HEK293 (cell line): ENCODE results near the gene OLFM2.

Experiments used
- BCL11A ChIP-seq: fragments of 450-650 bp; formaldehyde crosslinking; IDR thresholded peaks from 2 replicates; pipeline ENCODE4 v1.5.1; 2016; ENCODE audit warnings: low read depth, missing biosample characterization, missing genetic modification characterization
- BCL11B ChIP-seq: fragments of 450-650 bp; formaldehyde crosslinking; IDR thresholded peaks from 2 replicates; pipeline ENCODE4 v1.5.1; 2016; ENCODE audit warnings: low read depth, missing biosample characterization, missing genetic modification characterization
- ELK4 ChIP-seq: IDR thresholded peaks from 2 replicates; pipeline ENCODE4 v1.6.1; 2011; ENCODE audit warnings: mild to moderate bottlenecking, low read depth, low read length, borderline replicate concordance
- GLI2 ChIP-seq: fragments of 450-650 bp; formaldehyde crosslinking; IDR thresholded peaks from 2 replicates; pipeline ENCODE4; 2017; ENCODE audit warnings: missing biosample characterization, missing genetic modification characterization, low read depth, borderline replicate concordance
- GLI4 ChIP-seq: fragments of 450-650 bp; formaldehyde crosslinking; IDR thresholded peaks from 2 replicates; pipeline ENCODE4 v1.5.1; 2016; ENCODE audit warnings: missing biosample characterization, missing genetic modification characterization
- GLIS2 ChIP-seq: fragments of 450-650 bp; formaldehyde crosslinking; IDR thresholded peaks from 2 replicates; pipeline ENCODE4 v1.5.1; 2016; ENCODE audit warnings: missing biosample characterization, missing genetic modification characterization
- HOXC10 ChIP-seq: sonication (generic); formaldehyde crosslinking; IDR thresholded peaks from 2 replicates; pipeline ENCODE4 v1.8.1; 2023; ENCODE audit warnings: mild to moderate bottlenecking, missing genetic modification reagents
- KLF8 ChIP-seq: fragments of 450-650 bp; formaldehyde crosslinking; IDR thresholded peaks from 2 replicates; pipeline ENCODE4 v1.5.1; 2016; ENCODE audit warnings: missing biosample characterization, missing genetic modification characterization
- PBX3 ChIP-seq: sonication (generic); formaldehyde crosslinking; IDR thresholded peaks from 2 replicates; pipeline ENCODE4 v1.8.1; 2022; ENCODE audit warnings: mild to moderate bottlenecking, moderate library complexity, missing genetic modification reagents
- REPIN1 ChIP-seq: fragments of 450-650 bp; formaldehyde crosslinking; IDR thresholded peaks from 2 replicates; pipeline ENCODE4 v1.5.1; 2017; ENCODE audit warnings: missing biosample characterization, missing genetic modification characterization, low read depth
- SCRT1 ChIP-seq: fragments of 450-650 bp; formaldehyde crosslinking; IDR thresholded peaks from 2 replicates; pipeline ENCODE4 v1.5.1; 2016; ENCODE audit warnings: missing biosample characterization, missing genetic modification characterization, borderline replicate concordance
- SP7 ChIP-seq: fragments of 450-650 bp; formaldehyde crosslinking; IDR thresholded peaks from 2 replicates; pipeline ENCODE4 v1.5.1; 2016; ENCODE audit warnings: missing biosample characterization, missing genetic modification characterization
- ZBTB10 ChIP-seq: fragments of 450-650 bp; formaldehyde crosslinking; IDR thresholded peaks from 2 replicates; pipeline ENCODE4 v1.5.1; 2016; ENCODE audit warnings: missing biosample characterization, missing genetic modification characterization
- ZBTB48 ChIP-seq: fragments of 450-650 bp; formaldehyde crosslinking; IDR thresholded peaks from 2 replicates; pipeline ENCODE4 v1.5.1; 2016; ENCODE audit warnings: missing biosample characterization, missing genetic modification characterization
- ZNF112 ChIP-seq: fragments of 450-650 bp; formaldehyde crosslinking; IDR thresholded peaks from 2 replicates; pipeline ENCODE4 v1.5.0; 2017; ENCODE audit warnings: missing biosample characterization, missing genetic modification characterization
- ZNF114 ChIP-seq: fragments of 450-650 bp; formaldehyde crosslinking; IDR thresholded peaks from 2 replicates; pipeline ENCODE4 v1.5.0; 2017; ENCODE audit warnings: missing biosample characterization, missing genetic modification characterization
- ZNF132 ChIP-seq: fragments of 450-650 bp; formaldehyde crosslinking; IDR thresholded peaks from 2 replicates; pipeline ENCODE4 v1.5.1; 2017; ENCODE audit warnings: missing biosample characterization, missing genetic modification characterization, borderline replicate concordance
- ZNF138 ChIP-seq: fragments of 450-650 bp; formaldehyde crosslinking; IDR thresholded peaks from 2 replicates; pipeline ENCODE4 v1.5.1; 2016; ENCODE audit warnings: missing biosample characterization, missing genetic modification characterization, borderline replicate concordance
- ZNF146 ChIP-seq: fragments of 450-650 bp; formaldehyde crosslinking; IDR thresholded peaks from 2 replicates; pipeline ENCODE4 v1.5.1; 2016; ENCODE audit warnings: missing biosample characterization, missing genetic modification characterization
- ZNF202 ChIP-seq: fragments of 450-650 bp; formaldehyde crosslinking; IDR thresholded peaks from 2 replicates; pipeline ENCODE4 v1.5.1; 2016; ENCODE audit warnings: missing biosample characterization, missing genetic modification characterization, borderline replicate concordance
- ZNF24 ChIP-seq: fragments of 450-650 bp; formaldehyde crosslinking; IDR thresholded peaks from 2 replicates; pipeline ENCODE4 v1.5.1; 2016; ENCODE audit warnings: missing biosample characterization, missing genetic modification characterization
- ZNF248 ChIP-seq: fragments of 450-650 bp; formaldehyde crosslinking; IDR thresholded peaks from 2 replicates; pipeline ENCODE4 v1.5.1; 2017; ENCODE audit warnings: missing biosample characterization, missing genetic modification characterization
- ZNF302 ChIP-seq: fragments of 450-650 bp; formaldehyde crosslinking; IDR thresholded peaks from 2 replicates; pipeline ENCODE4 v1.5.1; 2016; ENCODE audit warnings: missing biosample characterization, missing genetic modification characterization, low read depth
- ZNF341 ChIP-seq: fragments of 450-650 bp; formaldehyde crosslinking; IDR thresholded peaks from 2 replicates; pipeline ENCODE4; 2016; ENCODE audit warnings: low read depth, missing biosample characterization, missing genetic modification characterization
- ZNF350 ChIP-seq: fragments of 450-650 bp; formaldehyde crosslinking; IDR thresholded peaks from 2 replicates; pipeline ENCODE4 v1.5.0; 2017; ENCODE audit warnings: missing biosample characterization, mild to moderate bottlenecking, missing genetic modification characterization
- ZNF404 ChIP-seq: fragments of 450-650 bp; formaldehyde crosslinking; IDR thresholded peaks from 2 replicates; pipeline ENCODE4 v1.5.1; 2017; ENCODE audit warnings: missing biosample characterization, missing genetic modification characterization
- ZNF473 ChIP-seq: fragments of 450-650 bp; formaldehyde crosslinking; IDR thresholded peaks from 2 replicates; pipeline ENCODE4 v1.5.1; 2017; ENCODE audit warnings: missing biosample characterization, missing genetic modification characterization
- ZNF555 ChIP-seq: fragments of 450-650 bp; formaldehyde crosslinking; conservative IDR thresholded peaks from 2 replicates; pipeline ENCODE4 v1.5.1; 2017; ENCODE audit warnings: missing biosample characterization, mild to moderate bottlenecking, missing genetic modification characterization, inconsistent platforms
- ZNF623 ChIP-seq: fragments of 450-650 bp; formaldehyde crosslinking; IDR thresholded peaks from 2 replicates; pipeline ENCODE4 v1.5.1; 2016; ENCODE audit warnings: missing biosample characterization, missing genetic modification characterization
- ZNF664 ChIP-seq: fragments of 450-650 bp; formaldehyde crosslinking; IDR thresholded peaks from 2 replicates; pipeline ENCODE4 v1.5.1; 2016; ENCODE audit warnings: missing biosample characterization, missing genetic modification characterization
- ZNF792 ChIP-seq: fragments of 450-650 bp; formaldehyde crosslinking; IDR thresholded peaks from 2 replicates; pipeline ENCODE4 v1.5.1; 2016; ENCODE audit warnings: missing biosample characterization, missing genetic modification characterization
- ZSCAN30 ChIP-seq: fragments of 450-650 bp; IDR thresholded peaks from 2 replicates; pipeline ENCODE4 v1.5.1; 2018; ENCODE audit warnings: missing biosample characterization, mild to moderate bottlenecking, missing genetic modification characterization, moderate library complexity
- TF ChIP-seq, protein P1 (sequence below): fragments of 450-650 bp; IDR thresholded peaks from 2 replicates; pipeline ENCODE4 v1.5.1; 2018; ENCODE audit warnings: missing biosample characterization, mild to moderate bottlenecking, missing genetic modification characterization
- TF ChIP-seq, protein P2 (sequence below): fragments of 450-650 bp; formaldehyde crosslinking; optimal IDR thresholded peaks from 2 replicates; pipeline ENCODE3; 2016; ENCODE audit warnings: missing biosample characterization, mild to moderate bottlenecking, missing genetic modification characterization

Gene OLFM2

DNA sequence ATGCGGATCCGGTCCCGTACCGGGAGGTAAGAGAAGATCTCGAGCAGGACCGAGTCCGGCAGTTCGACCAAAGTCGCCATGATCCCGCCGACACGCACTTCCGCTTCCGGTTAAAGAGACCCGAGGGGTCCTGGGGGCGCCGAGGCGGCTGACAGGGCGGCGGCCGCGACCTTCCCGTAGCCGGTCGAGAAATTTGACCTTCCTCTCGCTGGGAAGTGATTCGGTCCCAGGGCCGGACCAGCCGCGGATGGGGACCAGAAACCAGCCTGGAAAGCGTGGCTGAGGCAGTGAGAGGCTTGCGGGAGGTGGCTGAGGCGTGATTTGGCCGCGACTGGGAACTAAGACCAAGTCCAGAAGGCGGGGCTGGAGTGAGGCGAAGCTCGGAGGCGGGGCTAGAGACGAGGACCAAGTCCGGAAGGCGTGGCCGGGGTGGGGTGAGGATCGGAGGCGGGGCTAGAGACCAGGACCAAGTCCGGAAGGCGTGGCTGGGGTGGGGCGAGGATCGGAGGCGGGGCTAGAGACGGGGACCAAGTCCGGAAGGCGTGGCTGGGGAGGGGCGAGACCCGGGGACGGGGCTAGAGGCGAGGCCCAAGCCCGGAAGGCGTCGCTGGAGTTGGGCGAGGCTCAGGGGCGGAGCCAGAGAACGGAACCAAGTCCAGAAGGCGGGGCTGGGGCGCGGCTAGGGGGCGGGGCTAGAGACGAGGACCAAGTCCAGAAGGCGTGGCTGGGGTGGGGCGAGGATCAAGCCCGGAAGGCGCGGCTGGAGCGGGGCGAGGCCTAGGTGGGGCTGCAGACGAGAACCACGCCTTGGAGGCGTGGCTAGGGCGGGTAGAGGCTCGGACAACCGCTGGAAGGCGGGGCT, 117.3 kb downstream of the OLFM2 start, which contains the start of gene FBXL12 (continued):
- TF ChIP-seq REPIN1 (tag by site-specific recombination) (no peak), HOXC10 (CRISPR knock-in tag) (no peak), ZNF623 (tag by site-specific recombination) (no peak), ZNF792 (tag by site-specific recombination) (no peak), ZNF112 (tag by site-specific recombination) (no peak), ZNF664 (tag by site-specific recombination) (no peak), GLIS2 (tag by site-specific recombination) (peak; percentile 84), ZNF24 (tag by site-specific recombination) (no peak), ZNF341 (tag by site-specific recombination) (0 out of 2 replicates have a peak, but pooled peaks have one; percentile 19), ZNF202 (no peak), SCRT1 (tag by site-specific recombination) (no peak), ZNF132 (tag by site-specific recombination) (no peak), ZNF302 (tag by site-specific recombination) (no peak), ZSCAN30 (tag by site-specific recombination) (no peak), GLI4 (tag by site-specific recombination) (no peak), ELK4 (no peak; the same call in 1 of the 2 replicates), ZNF138 (tag by site-specific recombination) (no peak), ZNF404 (tag by site-specific recombination) (no peak), ZNF146 (tag by site-specific recombination) (no peak), GLI2 (tag by site-specific recombination) (no peak), ZNF248 (tag by site-specific recombination) (no peak), ZBTB48 (tag by site-specific recombination) (no peak), KLF8 (tag by site-specific recombination) (peak; percentile 63), BCL11A (tag by site-specific recombination) (no peak), BCL11B (no peak), ZNF114 (no peak), ZBTB10 (no peak), ZNF555 (no peak), SP7 (tag by site-specific recombination) (peak; percentile 58), ZNF350 (tag by site-specific recombination) (no peak), ZNF473 (no peak), PBX3 (no peak)
- TF ChIP-seq, protein P1, sequence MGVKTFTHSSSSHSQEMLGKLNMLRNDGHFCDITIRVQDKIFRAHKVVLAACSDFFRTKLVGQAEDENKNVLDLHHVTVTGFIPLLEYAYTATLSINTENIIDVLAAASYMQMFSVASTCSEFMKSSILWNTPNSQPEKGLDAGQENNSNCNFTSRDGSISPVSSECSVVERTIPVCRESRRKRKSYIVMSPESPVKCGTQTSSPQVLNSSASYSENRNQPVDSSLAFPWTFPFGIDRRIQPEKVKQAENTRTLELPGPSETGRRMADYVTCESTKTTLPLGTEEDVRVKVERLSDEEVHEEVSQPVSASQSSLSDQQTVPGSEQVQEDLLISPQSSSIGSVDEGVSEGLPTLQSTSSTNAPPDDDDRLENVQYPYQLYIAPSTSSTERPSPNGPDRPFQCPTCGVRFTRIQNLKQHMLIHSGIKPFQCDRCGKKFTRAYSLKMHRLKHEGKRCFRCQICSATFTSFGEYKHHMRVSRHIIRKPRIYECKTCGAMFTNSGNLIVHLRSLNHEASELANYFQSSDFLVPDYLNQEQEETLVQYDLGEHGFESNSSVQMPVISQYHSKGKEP = no peak
- TF ChIP-seq, protein P2, sequence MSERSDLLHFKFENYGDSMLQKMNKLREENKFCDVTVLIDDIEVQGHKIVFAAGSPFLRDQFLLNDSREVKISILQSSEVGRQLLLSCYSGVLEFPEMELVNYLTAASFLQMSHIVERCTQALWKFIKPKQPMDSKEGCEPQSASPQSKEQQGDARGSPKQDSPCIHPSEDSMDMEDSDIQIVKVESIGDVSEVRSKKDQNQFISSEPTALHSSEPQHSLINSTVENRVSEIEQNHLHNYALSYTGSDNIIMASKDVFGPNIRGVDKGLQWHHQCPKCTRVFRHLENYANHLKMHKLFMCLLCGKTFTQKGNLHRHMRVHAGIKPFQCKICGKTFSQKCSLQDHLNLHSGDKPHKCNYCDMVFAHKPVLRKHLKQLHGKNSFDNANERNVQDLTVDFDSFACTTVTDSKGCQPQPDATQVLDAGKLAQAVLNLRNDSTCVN (tag by site-specific recombination) = no peak
